GM21528 (cell line): ENCODE measurements around the gene AHCY.

Source experiments
- ATAC-seq: cut with Tn5 transposase; IDR thresholded peaks from one replicate; pipeline ENCODE4 v1.9.1; 2021; ENCODE audit warnings: mild to moderate bottlenecking, moderate library complexity; ENCODE audit not compliant: unreplicated experiment, low FRiP score

The AHCY gene

GRCh38 chr20:34231634-34232033 lies 71.5 kb downstream of the AHCY start:
- ATAC-seq, result no peak
